NCI-H187 treated with DMSO at 0.1 percent for 48 hours (cell line): Measurements from ENCODE around the gene TMEM87B.

Source experiments
- DNase-seq: peaks from one replicate; lab custom pipeline; 2025; lab: John Stamatoyannopoulos, UW

Gene TMEM87B

DNA sequence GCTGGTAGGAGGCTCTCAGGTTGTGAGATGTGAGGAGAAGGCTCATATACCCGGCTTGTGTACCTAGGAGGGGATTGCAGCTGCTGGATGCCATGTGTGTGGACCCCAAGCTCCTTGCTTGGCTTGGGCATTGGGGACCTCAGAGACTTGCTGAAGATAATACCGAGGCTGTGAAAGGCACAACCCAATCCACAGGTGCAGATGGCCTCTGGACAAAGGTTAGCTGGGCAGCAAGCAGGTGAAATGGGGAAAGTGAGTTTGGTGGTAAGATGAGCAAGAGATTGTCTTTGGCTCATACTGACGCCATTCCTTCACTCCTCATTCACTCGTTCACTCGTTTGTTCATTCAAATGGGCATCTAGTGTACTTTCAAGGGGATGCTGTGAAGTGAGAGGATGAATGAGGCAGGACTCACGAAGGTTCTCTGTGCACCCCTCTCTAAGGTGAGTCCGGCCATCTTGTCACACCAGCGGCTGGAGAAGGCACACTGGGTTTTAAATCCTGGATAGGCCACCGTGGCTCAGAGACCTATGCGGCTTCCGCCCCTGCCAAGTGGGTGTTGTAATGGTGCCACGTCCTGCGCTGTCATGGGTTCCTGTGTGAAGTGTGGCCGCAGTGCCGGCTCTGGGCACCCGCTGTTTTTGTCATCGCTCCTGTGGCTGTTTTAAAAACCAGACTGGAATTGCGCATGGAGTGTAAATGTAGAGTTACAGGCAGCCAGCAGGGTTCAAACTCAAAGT, 96.8 kb downstream of the TMEM87B start:
- no peak for DNase-seq

DNA sequence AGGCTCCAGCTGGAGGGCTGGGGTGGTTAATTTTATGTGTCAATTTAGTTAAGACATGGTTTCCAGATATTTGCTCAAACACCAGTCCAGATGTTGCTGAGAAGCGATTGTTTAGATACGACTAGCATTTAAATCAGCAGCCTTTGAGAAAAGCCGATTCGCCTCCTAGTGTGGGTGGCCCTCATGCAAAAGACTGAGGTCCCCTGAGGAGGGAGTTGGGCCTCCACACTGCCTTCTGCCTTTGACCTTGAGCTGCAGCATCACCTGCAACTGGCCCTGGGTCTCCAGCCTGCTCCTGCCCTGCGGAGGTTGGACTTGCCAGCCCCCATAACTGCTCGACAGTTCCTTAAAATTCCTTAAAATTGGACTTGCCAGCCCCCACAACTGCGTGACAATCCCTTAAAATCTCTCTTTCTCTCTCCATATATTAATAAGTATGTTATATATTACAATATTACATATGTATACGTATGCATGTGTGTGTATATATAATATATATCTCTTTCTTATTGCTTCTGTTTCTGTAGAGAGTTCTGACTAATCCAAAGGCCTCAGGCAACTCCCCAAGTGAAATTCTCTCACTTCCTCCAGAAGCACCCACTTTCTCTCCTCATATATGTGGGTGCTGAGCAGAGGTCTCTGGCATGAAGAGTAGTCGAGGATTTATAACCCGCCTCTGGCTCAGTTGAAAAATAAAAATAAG, 97.6 kb downstream of the TMEM87B start:
- DNase-seq = no peak

DNA sequence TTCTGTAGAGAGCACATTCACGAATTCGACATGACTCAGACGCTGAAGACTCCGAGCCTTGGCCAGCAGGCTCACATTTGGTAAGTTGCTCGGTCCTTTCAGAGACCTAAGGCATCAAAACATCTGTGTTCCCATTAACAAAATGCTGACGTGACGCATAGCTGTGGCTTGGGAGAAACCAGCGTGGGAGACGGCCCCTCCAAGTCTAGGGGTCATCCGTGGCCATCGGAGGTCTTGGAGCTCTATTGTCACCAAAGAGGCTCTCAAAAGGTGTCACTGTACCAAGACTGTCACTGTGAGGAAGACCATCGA, 98.1 kb downstream of the TMEM87B start:
- no peak for DNase-seq

DNA sequence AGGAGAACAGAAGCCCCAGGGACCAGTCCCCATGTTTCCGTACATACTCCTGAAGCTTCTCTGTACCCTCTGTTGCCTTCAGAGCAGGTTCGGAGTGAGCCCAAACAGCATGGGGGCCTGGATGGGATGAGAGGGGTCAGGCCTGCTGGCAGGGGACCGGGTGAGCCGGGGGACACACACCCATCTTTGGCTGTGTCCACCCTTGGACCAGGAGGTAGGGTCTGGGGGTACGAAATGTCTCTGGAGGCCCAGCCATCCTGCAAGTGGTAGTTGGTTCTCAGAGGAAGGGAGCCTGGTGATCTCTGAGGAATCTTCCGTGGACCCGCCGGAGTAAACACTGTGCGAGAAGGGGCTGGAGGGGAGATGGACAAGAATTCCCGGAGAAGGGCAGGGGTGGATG, 98.4 kb downstream of the TMEM87B start:
- DNase-seq = no peak

DNA sequence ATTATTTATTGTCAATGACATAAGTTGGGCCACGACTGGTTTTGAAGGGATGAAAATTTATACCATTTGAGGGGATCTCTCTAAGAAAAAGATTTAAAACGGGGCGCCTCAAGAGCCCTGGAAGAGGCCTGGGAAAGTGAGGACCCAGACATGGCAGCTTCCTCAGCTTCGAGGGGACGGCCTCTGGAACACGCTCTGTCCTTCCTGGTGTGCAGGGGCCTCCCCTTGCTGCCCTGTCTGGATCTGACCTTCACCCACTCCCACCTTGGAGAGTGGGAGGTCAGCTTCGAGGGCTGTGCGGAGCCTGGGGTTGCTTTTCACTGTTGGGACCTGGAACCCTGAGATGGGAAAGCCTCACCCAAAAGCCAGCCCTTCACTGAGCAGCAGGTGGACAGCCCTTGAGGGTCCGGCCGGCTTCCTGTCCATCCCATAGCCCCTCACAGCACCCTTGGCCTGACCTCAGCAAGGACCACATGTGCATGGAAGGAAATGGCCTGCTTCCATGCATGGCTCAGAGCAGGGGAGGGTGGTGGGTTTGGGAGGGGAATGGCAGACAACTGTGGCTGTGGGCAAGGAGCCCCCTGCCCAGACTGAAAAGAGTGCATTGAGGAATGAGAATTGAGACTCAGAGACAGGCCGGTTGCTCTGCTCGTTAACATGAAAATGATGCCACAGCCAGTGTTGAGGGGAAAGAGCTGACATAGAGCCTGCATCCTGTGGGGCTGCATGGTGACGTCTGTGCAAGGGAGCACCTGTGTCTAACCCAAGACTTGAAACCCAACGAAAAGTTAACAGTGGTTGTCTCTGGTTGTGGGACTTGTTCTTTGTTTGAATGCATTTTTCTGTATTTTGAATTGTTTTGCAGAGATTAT, 99.4 kb downstream of the TMEM87B start:
- DNase-seq = no peak

DNA sequence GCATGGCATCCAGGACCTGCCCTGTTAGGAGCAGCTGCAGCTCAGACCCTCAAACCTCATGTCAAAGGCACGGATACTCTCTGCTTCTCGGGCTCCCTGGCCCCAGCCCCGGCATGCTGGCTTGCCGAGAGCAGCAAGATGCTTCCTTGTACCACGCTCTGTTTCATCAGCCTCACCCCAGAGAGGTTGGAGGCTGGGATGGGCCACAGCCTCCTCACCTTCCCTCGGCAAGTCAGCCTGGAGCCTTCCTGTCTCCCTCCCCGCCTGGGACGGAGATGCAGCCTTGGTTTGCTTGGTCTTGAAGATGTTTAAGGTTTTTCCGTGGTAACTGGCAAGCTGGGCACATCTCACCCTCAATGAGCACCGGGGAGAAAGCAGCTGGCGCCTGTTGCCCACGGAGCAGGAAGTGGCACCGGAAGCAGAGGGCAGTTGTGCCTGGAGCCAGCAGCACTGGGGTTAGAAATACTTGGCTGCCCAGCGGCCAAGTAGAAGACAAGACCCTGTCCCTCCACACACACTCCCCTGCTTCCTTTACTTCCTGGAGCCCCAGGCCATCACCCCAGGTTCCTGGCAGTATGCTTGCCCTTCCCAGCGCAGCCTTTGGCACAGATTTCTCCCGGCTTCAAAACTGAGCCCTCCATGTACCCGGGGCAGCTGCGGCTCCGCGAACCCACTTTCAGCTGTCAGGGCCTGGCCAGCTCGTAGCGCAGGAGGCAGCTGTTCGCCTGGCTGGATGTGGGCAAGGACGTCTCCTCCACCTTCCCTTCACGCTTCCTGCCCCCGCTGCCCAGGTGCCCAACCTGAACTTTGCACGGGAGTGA, 100.5 kb downstream of the TMEM87B start:
- no peak for DNase-seq

DNA sequence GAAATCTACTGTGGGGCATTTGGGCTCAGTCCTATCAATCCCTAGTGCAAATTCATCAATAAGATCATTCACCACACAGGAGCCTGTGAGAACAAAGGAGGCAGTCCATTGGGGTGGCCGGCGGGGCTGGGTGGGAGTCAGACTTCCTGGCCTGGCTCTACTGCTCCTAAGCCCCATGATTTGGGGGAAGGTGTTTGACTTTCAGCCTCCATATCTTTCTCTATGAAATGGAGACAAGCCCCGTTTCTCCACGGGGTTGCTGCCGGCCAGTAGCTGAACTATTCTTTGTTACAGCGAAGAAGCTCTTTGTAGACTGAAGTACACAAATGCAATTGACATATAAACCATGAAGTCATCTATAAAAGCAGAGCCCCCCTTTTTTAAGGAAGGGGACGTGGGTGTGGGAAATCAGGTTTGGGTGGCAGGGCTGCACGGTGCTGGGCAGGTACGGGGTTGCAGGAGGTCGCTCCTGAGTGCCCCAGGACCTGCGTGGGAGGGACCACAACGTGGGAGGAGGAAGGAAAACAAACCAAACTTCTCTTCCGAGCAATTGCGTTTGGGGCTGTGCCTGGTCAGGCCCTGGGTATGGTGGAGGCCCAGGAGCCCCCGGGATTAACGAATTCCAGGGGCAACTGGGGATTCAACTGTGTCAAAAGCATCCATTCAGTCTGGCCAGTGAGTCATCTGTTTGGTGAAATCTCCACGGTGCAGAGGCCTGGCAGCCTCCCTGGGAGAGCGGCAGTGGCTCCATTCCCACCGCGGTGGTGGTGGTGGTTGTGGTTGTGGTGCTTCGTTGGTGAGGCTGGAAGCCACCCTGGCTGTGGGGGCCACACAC, 101.3 kb downstream of the TMEM87B start:
- no peak for DNase-seq

DNA sequence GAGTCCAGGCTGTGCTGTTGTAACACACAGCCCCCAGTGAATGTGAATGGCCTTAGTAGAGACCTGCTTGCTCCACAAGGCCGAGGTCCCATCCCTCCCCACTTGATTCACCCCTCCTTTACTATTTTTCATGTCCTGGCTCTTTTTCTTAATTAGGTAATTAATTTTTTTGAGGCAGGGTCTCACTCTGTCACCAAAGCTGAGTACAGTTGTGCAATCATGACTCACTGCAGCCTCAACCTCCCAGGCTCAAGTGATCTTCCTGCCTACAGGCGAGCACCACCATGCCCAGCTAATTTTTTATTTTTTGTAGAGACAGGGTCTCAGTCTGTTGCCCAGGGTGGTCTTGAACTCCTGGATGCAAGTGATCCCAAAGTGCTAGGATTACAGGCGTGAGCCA, 102.4 kb downstream of the TMEM87B start:
- no peak for DNase-seq

DNA sequence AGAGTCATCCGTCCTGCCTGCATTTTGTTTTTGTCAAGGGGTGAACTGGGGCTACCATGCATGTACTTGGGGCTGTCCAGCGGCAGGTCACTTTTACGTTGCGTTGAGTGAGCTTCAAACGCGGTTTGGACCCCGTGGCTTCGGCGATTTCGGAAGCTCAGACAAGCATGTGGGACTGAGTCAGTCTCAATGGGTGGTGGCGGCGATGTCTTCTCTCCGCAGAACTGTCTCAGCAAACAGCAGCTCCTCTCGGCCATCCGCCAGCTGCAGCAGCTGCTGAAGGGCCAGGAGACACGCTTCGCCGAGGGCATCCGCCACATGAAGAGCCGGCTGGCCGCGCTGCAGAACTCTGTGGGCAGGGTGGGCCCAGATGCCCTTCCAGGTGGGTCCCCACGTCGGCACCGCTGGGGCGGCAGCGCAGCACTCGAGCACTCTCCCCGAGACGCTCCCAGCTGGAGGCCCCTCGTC, 104.4 kb downstream of the TMEM87B start:
- DNase-seq = no peak

DNA sequence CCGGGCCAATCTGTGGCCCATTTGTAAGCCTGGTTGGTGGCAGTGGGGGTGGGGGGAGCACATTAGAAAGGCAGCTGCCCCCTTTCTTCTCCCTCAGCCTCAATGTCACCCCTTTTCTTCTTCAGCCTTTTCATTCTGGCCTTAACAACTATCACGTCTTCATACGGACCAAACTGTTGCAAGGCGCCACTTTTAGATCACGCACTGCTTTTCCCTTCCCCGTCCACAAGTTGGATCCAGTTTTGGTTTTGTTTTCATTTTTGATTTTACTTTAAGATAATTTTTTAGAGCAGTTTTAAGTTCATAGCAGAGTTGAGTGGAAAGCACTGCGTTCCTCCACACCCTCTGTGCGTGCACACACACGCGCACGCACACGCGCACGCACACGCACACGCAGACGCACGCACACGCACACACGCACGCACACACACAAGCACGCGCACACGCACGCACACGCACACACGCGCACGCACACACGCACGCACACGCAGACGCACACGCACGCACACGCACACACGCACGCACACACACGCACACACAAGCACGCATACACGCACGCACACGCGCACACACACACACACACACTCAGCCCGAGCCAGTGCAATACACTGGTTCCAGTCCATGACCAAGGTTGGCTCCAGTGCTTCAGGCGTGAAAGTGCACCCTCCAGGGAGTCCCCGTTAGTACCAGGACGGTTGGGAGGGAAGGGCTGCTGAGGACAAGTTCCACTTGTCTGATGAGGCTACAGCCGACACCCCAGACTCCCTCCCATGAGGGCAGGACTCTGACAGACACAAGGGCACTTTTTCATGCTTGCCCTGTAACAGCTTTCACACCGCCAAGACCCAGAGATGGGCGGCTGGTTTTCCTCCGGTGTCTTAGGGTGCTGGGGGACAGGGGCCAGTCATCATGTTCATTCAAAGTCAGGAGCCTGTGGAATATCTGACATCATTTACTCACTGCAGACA, 105.5 kb downstream of the TMEM87B start:
- no peak for DNase-seq

DNA sequence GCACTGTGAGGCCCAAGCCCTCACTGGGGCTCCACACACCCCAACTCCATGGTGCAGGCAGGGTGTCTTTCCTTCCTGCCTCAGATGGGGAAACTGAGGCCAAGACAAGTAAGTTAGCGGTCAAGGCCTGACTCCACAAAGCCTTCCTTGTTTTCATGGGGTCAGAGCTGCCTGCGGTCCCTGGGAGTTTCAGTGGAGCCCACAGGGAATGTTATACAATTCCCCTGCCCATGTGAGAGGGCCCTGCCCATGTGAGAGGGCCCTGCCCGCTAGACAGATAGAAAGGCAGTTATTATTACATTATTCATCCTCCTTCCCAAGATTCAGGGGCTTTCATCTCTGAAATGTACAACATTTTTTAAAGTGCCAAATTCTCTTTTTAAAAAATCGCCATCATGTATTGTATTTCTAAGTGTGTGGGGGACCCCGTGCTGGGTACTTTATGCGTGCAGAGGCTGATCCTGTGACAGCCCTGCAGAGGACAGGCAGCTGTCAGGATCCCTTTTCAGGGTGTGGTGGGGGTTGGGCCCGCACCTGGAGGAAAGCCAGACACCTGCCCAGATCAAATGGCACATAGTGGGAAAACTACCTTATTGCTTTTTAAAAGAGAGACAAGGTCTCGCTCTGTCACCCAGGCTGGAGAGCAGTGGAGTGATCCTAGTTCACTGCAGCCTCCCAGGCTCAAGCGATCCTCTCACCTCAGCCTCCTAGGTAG, 106.5 kb downstream of the TMEM87B start:
- peak; percentile 27 for DNase-seq

DNA sequence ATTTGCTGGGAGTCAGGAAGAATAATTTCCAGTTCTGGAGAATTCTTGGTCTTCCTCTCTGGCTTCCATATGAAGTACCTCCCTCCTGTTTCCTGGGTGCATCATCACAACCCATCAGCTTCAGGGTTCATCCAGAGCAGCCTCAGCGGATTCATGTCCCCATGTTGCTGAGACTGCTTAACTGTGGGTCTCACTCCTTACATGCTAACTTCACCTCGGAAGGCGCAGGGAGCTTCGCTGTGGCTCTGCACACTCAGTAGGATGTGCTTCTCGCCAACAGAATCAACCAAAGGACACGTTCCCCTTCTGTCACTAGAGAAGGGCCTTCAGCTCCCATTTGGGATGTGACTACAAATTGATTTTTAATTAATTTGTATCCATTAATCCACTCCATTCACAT, 107.3 kb downstream of the TMEM87B start:
- no peak for DNase-seq

DNA sequence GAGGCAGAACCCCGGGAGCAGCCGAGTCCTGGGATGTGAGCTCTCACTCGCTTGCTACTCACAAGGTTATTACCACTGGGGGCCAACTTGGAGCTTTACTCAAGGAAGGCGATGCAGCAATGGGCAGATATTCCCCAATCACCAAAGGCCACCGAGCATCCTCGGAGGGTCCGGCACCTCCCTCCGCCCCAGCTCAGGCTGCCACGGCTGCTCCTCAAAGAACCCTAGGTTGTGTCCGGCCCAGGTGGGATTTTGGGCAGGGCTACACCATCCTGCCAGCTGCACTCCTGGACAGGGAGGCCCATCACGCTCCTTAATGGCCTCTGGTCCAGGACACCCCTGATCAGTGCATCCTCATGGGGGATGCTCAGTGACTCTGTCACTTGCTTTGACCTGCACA, 107.9 kb downstream of the TMEM87B start:
- DNase-seq = no peak

DNA sequence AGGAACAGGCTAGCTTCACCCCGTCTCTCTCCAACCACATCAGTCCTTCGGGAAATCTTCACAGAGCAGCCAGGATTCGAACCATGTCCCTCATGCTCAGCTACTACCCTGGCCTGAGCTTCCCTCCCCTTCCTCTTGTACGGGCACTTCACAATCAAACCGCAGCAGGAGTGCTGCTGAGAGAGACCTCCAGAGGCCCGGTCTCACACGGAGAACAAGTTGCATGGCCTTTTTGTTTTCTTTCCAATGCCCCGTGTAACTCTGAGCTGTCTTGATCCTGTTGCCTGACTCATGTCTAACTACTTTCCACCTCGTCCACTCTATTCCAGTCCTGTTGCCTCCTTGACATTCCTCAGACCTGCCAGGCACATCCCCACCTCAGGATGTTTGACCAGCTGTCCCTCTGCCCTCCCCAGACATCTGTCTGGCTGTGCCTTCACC, 108.5 kb downstream of the TMEM87B start:
- DNase-seq = no peak

DNA sequence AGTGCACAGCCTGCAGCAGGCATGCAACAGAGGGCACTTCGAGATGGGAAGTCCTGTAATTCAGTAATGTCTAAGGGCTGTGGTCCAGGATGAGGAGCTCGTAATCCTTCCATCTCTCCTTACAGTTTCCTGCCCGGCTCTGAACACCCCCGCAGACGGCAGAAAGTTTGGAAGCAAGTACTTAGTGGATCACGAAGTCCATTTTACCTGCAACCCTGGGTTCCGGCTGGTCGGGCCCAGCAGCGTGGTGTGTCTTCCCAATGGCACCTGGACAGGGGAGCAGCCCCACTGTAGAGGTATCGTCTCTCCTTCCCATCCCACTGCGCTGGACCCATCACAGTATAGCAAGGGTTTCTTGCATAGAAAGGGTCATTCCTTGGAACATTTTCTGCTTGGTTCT, 109.8 kb downstream of the TMEM87B start:
- no peak for DNase-seq

DNA sequence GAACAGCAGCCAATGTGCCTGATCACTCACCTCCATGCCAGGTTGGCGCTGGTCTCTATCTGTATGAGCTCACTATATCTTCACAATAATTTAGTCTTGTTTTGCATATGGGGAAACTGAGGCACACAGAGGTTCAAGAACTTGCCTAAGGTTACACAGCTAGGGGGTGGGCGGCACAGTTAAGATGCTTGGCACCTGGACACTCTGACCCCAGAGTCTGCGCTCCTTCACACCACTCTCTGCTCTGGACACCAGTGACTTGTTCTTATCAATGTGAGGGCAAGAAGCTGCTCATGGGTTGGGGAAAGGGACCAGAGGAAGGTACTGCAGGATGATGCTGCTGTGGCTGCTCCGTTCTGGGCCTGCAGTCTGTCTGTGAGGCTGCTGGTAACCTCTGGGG, 110.2 kb downstream of the TMEM87B start:
- DNase-seq = no peak

DNA sequence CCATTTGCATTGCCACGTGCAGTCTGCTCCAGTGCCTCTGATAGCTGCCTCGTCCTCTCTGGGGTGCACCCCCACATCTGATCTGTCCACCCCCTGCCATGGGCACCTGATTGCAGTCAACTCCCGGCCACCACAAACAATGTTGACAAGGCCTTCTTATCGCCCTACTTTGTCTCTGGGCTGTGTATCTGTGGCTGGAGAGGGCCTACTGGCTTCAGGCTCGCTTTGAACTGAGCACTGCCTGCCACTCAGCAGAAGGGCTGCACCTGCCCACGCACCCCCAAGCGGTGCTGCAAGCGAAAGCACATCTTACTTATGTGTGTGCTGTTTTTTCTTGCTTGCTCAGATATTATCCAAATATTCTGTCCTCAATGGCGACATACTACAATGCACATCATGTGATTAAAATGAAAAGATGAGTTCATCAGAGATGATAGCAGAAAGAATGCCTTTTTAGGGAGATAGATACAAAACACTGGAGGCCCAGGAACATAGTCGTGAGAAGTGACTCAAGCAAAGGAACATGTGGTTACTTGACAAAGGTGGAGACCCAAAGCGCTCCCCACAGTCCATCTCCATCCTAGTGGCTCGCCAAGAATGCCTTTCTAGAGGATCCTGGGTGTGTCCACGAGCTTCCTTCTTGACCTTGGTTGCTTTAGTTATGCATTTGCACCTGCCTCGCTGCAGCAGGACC, 111.9 kb downstream of the TMEM87B start:
- DNase-seq = no peak

DNA sequence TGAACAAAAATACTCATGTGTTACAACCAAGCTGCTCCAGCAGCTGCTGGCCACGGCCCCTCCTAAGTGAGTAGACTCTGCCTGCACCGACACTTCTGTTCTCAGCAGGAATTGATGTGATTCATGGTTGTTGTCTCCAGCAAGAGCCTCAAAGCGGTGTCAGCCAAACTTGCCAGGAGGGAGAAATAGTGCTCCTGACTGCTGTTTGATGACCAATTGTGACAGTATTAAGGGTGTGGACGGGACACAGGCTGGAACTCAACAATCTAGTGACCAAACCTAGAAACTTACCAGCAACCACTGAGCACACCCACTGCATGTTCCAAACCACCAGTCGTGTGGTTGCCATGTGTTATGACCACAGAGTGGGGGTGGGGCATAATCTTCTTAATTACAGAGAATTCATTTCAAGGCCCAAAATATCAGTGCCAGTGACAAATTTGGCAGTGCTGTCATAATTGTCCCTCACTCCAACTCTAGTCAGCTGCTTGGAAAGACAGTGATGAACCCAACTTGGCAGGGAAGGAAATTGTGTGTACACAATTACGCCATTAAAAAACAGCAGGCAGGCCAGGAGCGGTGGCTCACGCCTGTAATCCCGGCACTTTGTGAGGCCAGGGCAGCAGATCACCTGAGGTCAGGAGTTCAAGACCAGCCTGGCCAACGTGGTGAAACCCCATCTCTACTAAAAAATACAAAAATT, 113.5 kb downstream of the TMEM87B start:
- DNase-seq = no peak
